Astrocyte of the cerebellum (primary cell): ENCODE measurements around the gene CPN2.

Experiments
- DNase-seq: peaks from one replicate; pipeline ENCODE4 v3.0.0-alpha.2; 2011; ENCODE audit warnings: low read depth
- H3K4me3 ChIP-seq: 2 replicates; pipeline ENCODE4 v1.5.1; 2011; ENCODE audit warnings: mild to moderate bottlenecking, low read depth, low read length, moderate library complexity
- CTCF ChIP-seq: IDR thresholded peaks from 2 replicates; pipeline ENCODE4 v1.5.1; 2012; ENCODE audit warnings: low read length, low read depth, moderate library complexity, mild to moderate bottlenecking; ENCODE audit errors: missing control alignments
- in situ Hi-C: cut with HindIII; loops from 2 replicates; pipeline ENCODE4 v1.10.0; 2017; ENCODE audit warnings: low sequenced_read_pairs

Gene CPN2

GRCh38 chr3:194395778-194396538 is 44.8 kb upstream of the CPN2 start:
- no peak overlapping the region for H3K4me3 ChIP-seq
- in situ Hi-C loops: no loop called here
- TF ChIP-seq CTCF: no peak
- no peak for DNase-seq

- in situ Hi-C loops: no loop called here
- no peak for DNase-seq
- no peak for TF ChIP-seq CTCF
- no peak overlapping the region for H3K4me3 ChIP-seq
Measured at GRCh38 chr3:194395212-194395611, 44.1 kb upstream of the CPN2 start.

GRCh38 chr3:194392576-194392975 is 41.4 kb upstream of the CPN2 start:
- TF ChIP-seq CTCF: no peak
- in situ Hi-C loops: no loop called here
- no peak for DNase-seq
- H3K4me3 ChIP-seq: no peak overlapping the region

- in situ Hi-C loops: no loop called here
Measured at GRCh38 chr3:194390835-194391234, 39.7 kb upstream of the CPN2 start.

GRCh38 chr3:194389269-194389668 is 38.1 kb upstream of the CPN2 start:
- H3K4me3 ChIP-seq: no peak overlapping the region
- no peak for DNase-seq
- in situ Hi-C loops: no loop called here
- TF ChIP-seq CTCF: no peak

More at GRCh38 chr3:194390835-194391234, 39.7 kb upstream of the CPN2 start:
- TF ChIP-seq CTCF: no peak
- no peak for DNase-seq
- H3K4me3 ChIP-seq: no peak overlapping the region

- TF ChIP-seq CTCF: no peak
- DNase-seq: no peak
- H3K4me3 ChIP-seq: no peak overlapping the region
- in situ Hi-C loops: no loop called here
Measured at GRCh38 chr3:194387926-194388418, 36.8 kb upstream of the CPN2 start.

- in situ Hi-C loops: no loop called here
- TF ChIP-seq CTCF: no peak
- DNase-seq: no peak
- H3K4me3 ChIP-seq: no peak overlapping the region
Measured at GRCh38 chr3:194387276-194387675, 36.1 kb upstream of the CPN2 start.
